ENCODE results near the gene ARGLU1.

ARGLU1 gene

GRCh38 chr13:106540613-106541012, 27.3 kb downstream of the ARGLU1 start:
- DNase-seq = no peak

- DNase-seq = no peak
Observed at GRCh38 chr13:106537521-106537920, 30.4 kb downstream of the ARGLU1 start.

- peak; percentile 88 to 89 for DNase-seq
Observed at GRCh38 chr13:106536244-106537034, 31.5 kb downstream of the ARGLU1 start.

- DNase-seq = peak; percentile 84 to 89
Observed at GRCh38 chr13:106535552-106536243, 32.2 kb downstream of the ARGLU1 start, which contains the start of gene EFNB2. EFNB2 (minus strand) TSS chr13:106535662; CDS start chr13:106534964, 698 bp downstream.

- no peak for DNase-seq
Observed at GRCh38 chr13:106534639-106535551, 33.0 kb downstream of the ARGLU1 start.

GRCh38 chr13:106533943-106534638, 33.8 kb downstream of the ARGLU1 start:
- peak; percentile 62 to 76 for DNase-seq

GRCh38 chr13:106533101-106533942, 34.6 kb downstream of the ARGLU1 start:
- DNase-seq = peak; percentile 73 to 84

- peak; percentile 22 to 59 for DNase-seq
Observed at GRCh38 chr13:106532111-106532929, 35.6 kb downstream of the ARGLU1 start.

- DNase-seq = no peak
Observed at GRCh38 chr13:106530980-106531481, 36.9 kb downstream of the ARGLU1 start.

GRCh38 chr13:106530171-106530851, 37.6 kb downstream of the ARGLU1 start:
- no peak for DNase-seq

- DNase-seq = no peak
Observed at GRCh38 chr13:106529415-106530170, 38.3 kb downstream of the ARGLU1 start.

GRCh38 chr13:106528718-106529414, 39.1 kb downstream of the ARGLU1 start:
- no peak for DNase-seq

- DNase-seq = no peak
Observed at GRCh38 chr13:106527826-106528225, 40.1 kb downstream of the ARGLU1 start.

GRCh38 chr13:106527445-106527801, 40.5 kb downstream of the ARGLU1 start:
- DNase-seq = no peak

GRCh38 chr13:106526738-106527444, 41.0 kb downstream of the ARGLU1 start:
- no peak for DNase-seq

- no peak for DNase-seq
Observed at GRCh38 chr13:106525865-106526264, 42.1 kb downstream of the ARGLU1 start.

- no peak for DNase-seq
Observed at GRCh38 chr13:106524108-106524507, 43.8 kb downstream of the ARGLU1 start.

GRCh38 chr13:106523576-106523975, 44.4 kb downstream of the ARGLU1 start:
- peak in 1 of 2 donors; percentile 36 for DNase-seq
